ENCODE results near the gene KBTBD12. TPM values are rescaled to one million over a fixed set of nuclear protein-coding genes. Genes with fewer than 3 reads are reported as not detected.

Gene KBTBD12
- polyA plus RNA-seq, 1 experiment, result not detected

- ChIA-PET CTCF (no interaction called here), POLR2A (interaction anchor here (0.6 kb wide), 1 partner anchor 300 kb away, joined by 3 read pairs; no protein-coding TSS in a partner anchor)
- Histone ChIP-seq H3K27me3 (ENCODE audit: control insufficient read depth, insufficient read depth, low read length) (peaks cover 6% of the 10 kb centered on the region), H3K4me3 (ENCODE audit: low read depth, low read length) (no peak overlapping the region), H3K27ac (ENCODE audit: low read depth, low read length) (no peak overlapping the region), H3K9me3 (ENCODE audit: control insufficient read depth, insufficient read depth, low read length) (no peaks in the 10 kb centered on the region)
- TF ChIP-seq, protein P1, sequence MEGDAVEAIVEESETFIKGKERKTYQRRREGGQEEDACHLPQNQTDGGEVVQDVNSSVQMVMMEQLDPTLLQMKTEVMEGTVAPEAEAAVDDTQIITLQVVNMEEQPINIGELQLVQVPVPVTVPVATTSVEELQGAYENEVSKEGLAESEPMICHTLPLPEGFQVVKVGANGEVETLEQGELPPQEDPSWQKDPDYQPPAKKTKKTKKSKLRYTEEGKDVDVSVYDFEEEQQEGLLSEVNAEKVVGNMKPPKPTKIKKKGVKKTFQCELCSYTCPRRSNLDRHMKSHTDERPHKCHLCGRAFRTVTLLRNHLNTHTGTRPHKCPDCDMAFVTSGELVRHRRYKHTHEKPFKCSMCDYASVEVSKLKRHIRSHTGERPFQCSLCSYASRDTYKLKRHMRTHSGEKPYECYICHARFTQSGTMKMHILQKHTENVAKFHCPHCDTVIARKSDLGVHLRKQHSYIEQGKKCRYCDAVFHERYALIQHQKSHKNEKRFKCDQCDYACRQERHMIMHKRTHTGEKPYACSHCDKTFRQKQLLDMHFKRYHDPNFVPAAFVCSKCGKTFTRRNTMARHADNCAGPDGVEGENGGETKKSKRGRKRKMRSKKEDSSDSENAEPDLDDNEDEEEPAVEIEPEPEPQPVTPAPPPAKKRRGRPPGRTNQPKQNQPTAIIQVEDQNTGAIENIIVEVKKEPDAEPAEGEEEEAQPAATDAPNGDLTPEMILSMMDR (IDR thresholded peaks at IDR 0.05; ENCODE audit: low read depth, low read length), result no peak
- no peak for DNase-seq (ENCODE audit: low read depth, low spot score)
Observed at GRCh38 chr3:127881586-127881985, 33.4 kb upstream of the KBTBD12 start.

DNA sequence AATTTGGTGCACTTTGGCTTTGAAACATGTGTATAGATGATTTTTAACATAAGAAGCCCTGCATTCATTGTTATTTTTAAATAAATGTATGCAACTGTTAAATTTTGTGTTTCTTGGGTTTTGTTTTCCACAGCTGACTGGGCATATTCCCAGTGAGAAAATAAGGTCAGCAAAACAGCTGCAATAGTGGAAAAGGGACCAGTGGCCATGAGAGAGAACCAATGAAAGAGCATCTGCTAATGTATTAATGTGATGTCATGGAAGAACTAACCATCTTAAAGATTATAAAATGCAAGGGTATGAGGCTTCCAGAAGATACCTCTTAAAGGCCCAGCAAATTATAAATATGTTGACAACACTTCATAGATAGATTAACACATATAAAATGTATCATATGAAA is 31.0 kb upstream of the KBTBD12 start:
- Histone ChIP-seq H3K27me3 (ENCODE audit: control insufficient read depth, insufficient read depth, low read length) (peaks cover 6% of the 10 kb centered on the region), H3K9me3 (ENCODE audit: control insufficient read depth, insufficient read depth, low read length) (no peaks in the 10 kb centered on the region), H3K27ac (ENCODE audit: low read depth, low read length) (no peak overlapping the region), H3K4me3 (ENCODE audit: low read depth, low read length) (no peak overlapping the region)
- ChIA-PET POLR2A (no interaction called here), CTCF (no interaction called here)
- no peak for DNase-seq (ENCODE audit: low read depth, low spot score)
- TF ChIP-seq, protein P1 (IDR thresholded peaks at IDR 0.05; ENCODE audit: low read depth, low read length), result no peak

GRCh38 chr3:127886231-127886955 is 28.6 kb upstream of the KBTBD12 start:
- TF ChIP-seq, protein P1 (IDR thresholded peaks at IDR 0.05; ENCODE audit: low read depth, low read length), result no peak
- no peaks in the 10 kb centered on the region for H3K27me3 ChIP-seq (ENCODE audit: control insufficient read depth, insufficient read depth, low read length)
- CTCF ChIA-PET, result no interaction called here
- no peak overlapping the region for H3K27ac ChIP-seq (ENCODE audit: low read depth, low read length)
- DNase-seq (ENCODE audit: low read depth, low spot score), result no peak
- peaks cover 8% of the 10 kb centered on the region; the same call in 1 of the 2 replicates for H3K9me3 ChIP-seq (ENCODE audit: control insufficient read depth, insufficient read depth, low read length)
- POLR2A ChIA-PET, result no interaction called here
- H3K4me3 ChIP-seq (ENCODE audit: low read depth, low read length), result no peak overlapping the region

- Histone ChIP-seq H3K27ac (ENCODE audit: low read depth, low read length) (no peak overlapping the region), H3K9me3 (ENCODE audit: control insufficient read depth, insufficient read depth, low read length) (peaks cover 11% of the 10 kb centered on the region; the same call in 1 of the 2 replicates), H3K27me3 (ENCODE audit: control insufficient read depth, insufficient read depth, low read length) (no peaks in the 10 kb centered on the region), H3K4me3 (ENCODE audit: low read depth, low read length) (no peak overlapping the region)
- no peak for DNase-seq (ENCODE audit: low read depth, low spot score)
- TF ChIP-seq, protein P1 (IDR thresholded peaks at IDR 0.05; ENCODE audit: low read depth, low read length), result no peak
- POLR2A ChIA-PET, result no interaction called here
- CTCF ChIA-PET, result no interaction called here
Observed at GRCh38 chr3:127886956-127887231, 28.1 kb upstream of the KBTBD12 start.

DNA sequence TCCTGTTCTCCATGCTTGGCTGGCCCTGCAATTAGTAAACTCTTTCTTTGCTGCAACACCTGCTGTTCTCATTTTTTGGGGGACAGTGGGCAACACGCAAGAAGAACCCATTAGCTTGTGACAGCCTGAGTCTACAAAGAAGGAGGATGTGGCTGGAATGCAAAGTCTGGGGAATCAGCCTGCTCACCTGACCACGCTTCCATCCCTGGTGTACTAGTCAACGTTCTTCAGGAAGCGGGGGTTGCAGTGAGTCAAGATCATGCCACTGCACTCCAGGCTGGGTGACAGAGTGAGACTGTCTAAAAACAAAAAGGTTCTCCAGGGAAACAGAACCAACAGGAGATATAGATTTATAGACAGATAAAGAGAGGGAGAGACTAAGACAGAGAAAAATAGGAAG is 27.7 kb upstream of the KBTBD12 start:
- POLR2A ChIA-PET, result no interaction called here
- TF ChIP-seq, protein P1 (IDR thresholded peaks at IDR 0.05; ENCODE audit: low read depth, low read length), result no peak
- DNase-seq (ENCODE audit: low read depth, low spot score), result no peak
- Histone ChIP-seq H3K9me3 (ENCODE audit: control insufficient read depth, insufficient read depth, low read length) (peaks cover 11% of the 10 kb centered on the region; the same call in 1 of the 2 replicates), H3K27ac (ENCODE audit: low read depth, low read length) (no peak overlapping the region), H3K27me3 (ENCODE audit: control insufficient read depth, insufficient read depth, low read length) (no peaks in the 10 kb centered on the region), H3K4me3 (ENCODE audit: low read depth, low read length) (no peak overlapping the region)
- CTCF ChIA-PET, result no interaction called here

Measured in AG04450 (cell line).